Activated naive CD4-positive, alpha-beta T cell treated with anti-CD3 and anti-CD28 coated beads, Interleukin-2, amount 50 U/mL, for 24 hours (primary cell): ENCODE measurements around the gene RBMS3.

Experiments
- H3K27ac Mint-ChIP-seq: one replicate; pipeline ENCODE4 v1.8.0; 2021; ENCODE audit warnings: mild to moderate bottlenecking, mixed read lengths
- H3K27me3 Mint-ChIP-seq: one replicate; pipeline ENCODE4 v1.8.0; 2021; ENCODE audit warnings: mixed read lengths
- H3K36me3 Mint-ChIP-seq: one replicate; pipeline ENCODE4 v1.8.0; 2021; ENCODE audit warnings: mixed read lengths
- H3K4me1 Mint-ChIP-seq: one replicate; pipeline ENCODE4 v1.8.0; 2021; ENCODE audit warnings: mixed read lengths
- H3K4me3 Mint-ChIP-seq: one replicate; pipeline ENCODE4 v1.8.0; 2021; ENCODE audit warnings: mild to moderate bottlenecking, mixed read lengths
- H3K9me3 Mint-ChIP-seq: one replicate; pipeline ENCODE4 v1.8.0; 2021; ENCODE audit warnings: mixed read lengths

The RBMS3 gene

GRCh38 chr3:29537889-29538609 lies 257.2 kb downstream of the RBMS3 start:
- Mint-ChIP-seq H3K27ac (no peak overlapping the region), H3K36me3 (no peaks in the 10 kb centered on the region), H3K27me3 (no peaks in the 10 kb centered on the region), H3K4me3 (no peak overlapping the region), H3K9me3 (no peaks in the 10 kb centered on the region), H3K4me1 (no peaks in the 10 kb centered on the region)

GRCh38 chr3:29538610-29538958 lies 257.7 kb downstream of the RBMS3 start:
- no peaks in the 10 kb centered on the region for H3K4me1 Mint-ChIP-seq
- H3K9me3 Mint-ChIP-seq, result no peaks in the 10 kb centered on the region
- no peak overlapping the region for H3K4me3 Mint-ChIP-seq
- no peaks in the 10 kb centered on the region for H3K27me3 Mint-ChIP-seq
- no peak overlapping the region for H3K27ac Mint-ChIP-seq
- no peaks in the 10 kb centered on the region for H3K36me3 Mint-ChIP-seq

- Mint-ChIP-seq H3K9me3 (no peaks in the 10 kb centered on the region), H3K27ac (no peak overlapping the region), H3K4me3 (no peak overlapping the region), H3K4me1 (no peaks in the 10 kb centered on the region), H3K27me3 (peaks cover 2% of the 10 kb centered on the region), H3K36me3 (no peaks in the 10 kb centered on the region)
Measured at GRCh38 chr3:29540544-29540943, 259.7 kb downstream of the RBMS3 start.

- no peak overlapping the region for H3K4me3 Mint-ChIP-seq
- H3K36me3 Mint-ChIP-seq, result no peaks in the 10 kb centered on the region
- no peak overlapping the region for H3K27ac Mint-ChIP-seq
- no peaks in the 10 kb centered on the region for H3K9me3 Mint-ChIP-seq
- peaks cover 2% of the 10 kb centered on the region for H3K27me3 Mint-ChIP-seq
- H3K4me1 Mint-ChIP-seq, result no peaks in the 10 kb centered on the region
Measured at GRCh38 chr3:29544701-29545363, 264.0 kb downstream of the RBMS3 start.

GRCh38 chr3:29545615-29546014 lies 264.7 kb downstream of the RBMS3 start:
- H3K36me3 Mint-ChIP-seq, result no peaks in the 10 kb centered on the region
- H3K4me3 Mint-ChIP-seq, result no peak overlapping the region
- peaks cover 2% of the 10 kb centered on the region for H3K27me3 Mint-ChIP-seq
- H3K4me1 Mint-ChIP-seq, result no peaks in the 10 kb centered on the region
- H3K9me3 Mint-ChIP-seq, result no peaks in the 10 kb centered on the region
- no peak overlapping the region for H3K27ac Mint-ChIP-seq

- Mint-ChIP-seq H3K27ac (no peak overlapping the region), H3K4me1 (no peaks in the 10 kb centered on the region), H3K27me3 (no peaks in the 10 kb centered on the region), H3K9me3 (peaks cover 5% of the 10 kb centered on the region), H3K4me3 (no peak overlapping the region), H3K36me3 (no peaks in the 10 kb centered on the region)
Measured at GRCh38 chr3:29552051-29552450, 271.2 kb downstream of the RBMS3 start.

GRCh38 chr3:29554566-29554965 lies 273.7 kb downstream of the RBMS3 start:
- no peaks in the 10 kb centered on the region for H3K4me1 Mint-ChIP-seq
- H3K27ac Mint-ChIP-seq, result no peak overlapping the region
- peaks cover 10% of the 10 kb centered on the region for H3K9me3 Mint-ChIP-seq
- H3K27me3 Mint-ChIP-seq, result no peaks in the 10 kb centered on the region
- no peaks in the 10 kb centered on the region for H3K36me3 Mint-ChIP-seq
- no peak overlapping the region for H3K4me3 Mint-ChIP-seq

- no peak overlapping the region for H3K4me3 Mint-ChIP-seq
- H3K27me3 Mint-ChIP-seq, result no peaks in the 10 kb centered on the region
- H3K27ac Mint-ChIP-seq, result no peak overlapping the region
- H3K36me3 Mint-ChIP-seq, result no peaks in the 10 kb centered on the region
- peaks cover 10% of the 10 kb centered on the region for H3K9me3 Mint-ChIP-seq
- H3K4me1 Mint-ChIP-seq, result no peaks in the 10 kb centered on the region
Measured at GRCh38 chr3:29555590-29555989, 274.7 kb downstream of the RBMS3 start.

GRCh38 chr3:29557186-29557585 lies 276.3 kb downstream of the RBMS3 start:
- Mint-ChIP-seq H3K36me3 (no peaks in the 10 kb centered on the region), H3K27ac (no peak overlapping the region), H3K4me3 (no peak overlapping the region), H3K9me3 (peaks cover 10% of the 10 kb centered on the region), H3K4me1 (no peaks in the 10 kb centered on the region), H3K27me3 (no peaks in the 10 kb centered on the region)

- Mint-ChIP-seq H3K27me3 (no peaks in the 10 kb centered on the region), H3K4me3 (no peak overlapping the region), H3K36me3 (no peaks in the 10 kb centered on the region), H3K9me3 (peaks cover 10% of the 10 kb centered on the region), H3K27ac (no peak overlapping the region), H3K4me1 (no peaks in the 10 kb centered on the region)
Measured at GRCh38 chr3:29557825-29558224, 277.0 kb downstream of the RBMS3 start.

- Mint-ChIP-seq H3K4me1 (no peaks in the 10 kb centered on the region), H3K27ac (no peak overlapping the region), H3K27me3 (no peaks in the 10 kb centered on the region), H3K36me3 (no peaks in the 10 kb centered on the region), H3K4me3 (no peak overlapping the region), H3K9me3 (peaks cover 5% of the 10 kb centered on the region)
Measured at GRCh38 chr3:29559741-29560465, 279.0 kb downstream of the RBMS3 start.

GRCh38 chr3:29561651-29562149 lies 280.8 kb downstream of the RBMS3 start:
- Mint-ChIP-seq H3K36me3 (no peaks in the 10 kb centered on the region), H3K4me3 (no peak overlapping the region), H3K4me1 (no peaks in the 10 kb centered on the region), H3K27ac (no peak overlapping the region), H3K27me3 (no peaks in the 10 kb centered on the region), H3K9me3 (peaks cover 5% of the 10 kb centered on the region)

- Mint-ChIP-seq H3K36me3 (no peaks in the 10 kb centered on the region), H3K27me3 (no peaks in the 10 kb centered on the region), H3K27ac (no peak overlapping the region), H3K9me3 (no peaks in the 10 kb centered on the region), H3K4me3 (no peak overlapping the region), H3K4me1 (no peaks in the 10 kb centered on the region)
Measured at GRCh38 chr3:29565236-29565635, 284.4 kb downstream of the RBMS3 start.

GRCh38 chr3:29567501-29567900 lies 286.6 kb downstream of the RBMS3 start:
- H3K9me3 Mint-ChIP-seq, result no peaks in the 10 kb centered on the region
- H3K27ac Mint-ChIP-seq, result no peak overlapping the region
- H3K4me1 Mint-ChIP-seq, result no peaks in the 10 kb centered on the region
- no peak overlapping the region for H3K4me3 Mint-ChIP-seq
- H3K36me3 Mint-ChIP-seq, result no peaks in the 10 kb centered on the region
- no peaks in the 10 kb centered on the region for H3K27me3 Mint-ChIP-seq

GRCh38 chr3:29568355-29568754 lies 287.5 kb downstream of the RBMS3 start:
- no peaks in the 10 kb centered on the region for H3K9me3 Mint-ChIP-seq
- H3K27me3 Mint-ChIP-seq, result no peaks in the 10 kb centered on the region
- H3K27ac Mint-ChIP-seq, result no peak overlapping the region
- no peak overlapping the region for H3K4me3 Mint-ChIP-seq
- no peaks in the 10 kb centered on the region for H3K4me1 Mint-ChIP-seq
- H3K36me3 Mint-ChIP-seq, result no peaks in the 10 kb centered on the region

GRCh38 chr3:29576181-29576580 lies 295.3 kb downstream of the RBMS3 start:
- Mint-ChIP-seq H3K27ac (no peak overlapping the region), H3K36me3 (no peaks in the 10 kb centered on the region), H3K4me3 (no peak overlapping the region), H3K4me1 (no peaks in the 10 kb centered on the region), H3K9me3 (peaks cover 5% of the 10 kb centered on the region), H3K27me3 (peaks cover 3% of the 10 kb centered on the region)
